SU-DHL-6 (cell line): ENCODE measurements around the gene SCAPER.

Source experiments
- EZH2phosphoT487 ChIP-seq: fragments of 200-600 bp; sonication (generic), shearing (Covaris generic); conservative IDR thresholded peaks from 2 replicates; pipeline ENCODE4 v1.6.1; 2018; ENCODE audit warnings: mild to moderate bottlenecking, antibody characterized with exemption, low read length, moderate library complexity, mixed read lengths
- TF ChIP-seq, protein P1 (sequence below): fragments of 200-600 bp; sonication (generic); IDR thresholded peaks from one replicate; pipeline ENCODE4 v1.5.1; 2017; ENCODE audit warnings: antibody characterized with exemption, mild to moderate bottlenecking, low read length, moderate library complexity; ENCODE audit not compliant: insufficient read depth, poor library complexity, severe bottlenecking

DNA sequence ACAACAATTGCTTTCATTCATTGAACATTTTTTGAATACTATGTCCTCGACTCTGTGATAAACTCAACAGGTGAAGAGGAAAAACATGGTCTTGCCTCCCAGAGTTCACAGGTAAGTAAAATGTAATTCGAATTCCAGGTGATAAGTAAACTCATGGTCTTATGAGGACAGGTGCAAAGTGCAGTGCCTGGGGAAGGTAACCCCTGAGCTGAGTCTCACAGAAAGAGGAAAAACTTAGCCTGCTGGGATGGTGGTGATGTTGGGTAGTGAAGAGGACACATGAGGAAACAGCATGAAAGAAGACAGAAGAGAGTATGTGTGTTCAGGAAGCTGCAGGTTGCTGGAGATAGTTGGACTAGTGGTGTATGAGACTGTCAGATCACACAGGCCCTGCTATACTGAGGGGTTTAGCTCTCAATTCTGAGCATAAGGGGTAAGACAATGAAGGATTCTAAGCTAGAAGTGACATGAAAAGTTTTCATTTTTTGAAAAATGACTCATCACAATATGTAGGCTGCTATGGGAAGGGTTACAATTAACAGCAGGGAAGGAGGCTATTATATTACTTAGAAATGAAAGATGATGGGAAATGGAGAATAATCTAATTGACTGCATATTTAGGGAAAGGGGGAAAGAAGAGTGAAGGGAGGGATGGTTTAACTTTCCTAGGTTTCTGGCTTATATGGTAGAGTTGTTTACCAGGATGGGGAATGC, 457.3 kb downstream of the SCAPER start:
- TF ChIP-seq, protein P1, sequence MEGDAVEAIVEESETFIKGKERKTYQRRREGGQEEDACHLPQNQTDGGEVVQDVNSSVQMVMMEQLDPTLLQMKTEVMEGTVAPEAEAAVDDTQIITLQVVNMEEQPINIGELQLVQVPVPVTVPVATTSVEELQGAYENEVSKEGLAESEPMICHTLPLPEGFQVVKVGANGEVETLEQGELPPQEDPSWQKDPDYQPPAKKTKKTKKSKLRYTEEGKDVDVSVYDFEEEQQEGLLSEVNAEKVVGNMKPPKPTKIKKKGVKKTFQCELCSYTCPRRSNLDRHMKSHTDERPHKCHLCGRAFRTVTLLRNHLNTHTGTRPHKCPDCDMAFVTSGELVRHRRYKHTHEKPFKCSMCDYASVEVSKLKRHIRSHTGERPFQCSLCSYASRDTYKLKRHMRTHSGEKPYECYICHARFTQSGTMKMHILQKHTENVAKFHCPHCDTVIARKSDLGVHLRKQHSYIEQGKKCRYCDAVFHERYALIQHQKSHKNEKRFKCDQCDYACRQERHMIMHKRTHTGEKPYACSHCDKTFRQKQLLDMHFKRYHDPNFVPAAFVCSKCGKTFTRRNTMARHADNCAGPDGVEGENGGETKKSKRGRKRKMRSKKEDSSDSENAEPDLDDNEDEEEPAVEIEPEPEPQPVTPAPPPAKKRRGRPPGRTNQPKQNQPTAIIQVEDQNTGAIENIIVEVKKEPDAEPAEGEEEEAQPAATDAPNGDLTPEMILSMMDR, result no peak
- TF ChIP-seq EZH2phosphoT487, result no peak
